NB4 (cell line): ENCODE measurements around the gene CACNA2D3.

Source experiments
- CTCF ChIP-seq: IDR thresholded peaks from one replicate; pipeline ENCODE4 v1.5.1; 2012; ENCODE audit warnings: low read depth, low read length
- POLR2A ChIP-seq: IDR thresholded peaks from 2 replicates; pipeline ENCODE4 v1.6.1; 2011; ENCODE audit warnings: mild to moderate bottlenecking; ENCODE audit not compliant: insufficient read length; ENCODE audit errors: extremely low read depth

DNA sequence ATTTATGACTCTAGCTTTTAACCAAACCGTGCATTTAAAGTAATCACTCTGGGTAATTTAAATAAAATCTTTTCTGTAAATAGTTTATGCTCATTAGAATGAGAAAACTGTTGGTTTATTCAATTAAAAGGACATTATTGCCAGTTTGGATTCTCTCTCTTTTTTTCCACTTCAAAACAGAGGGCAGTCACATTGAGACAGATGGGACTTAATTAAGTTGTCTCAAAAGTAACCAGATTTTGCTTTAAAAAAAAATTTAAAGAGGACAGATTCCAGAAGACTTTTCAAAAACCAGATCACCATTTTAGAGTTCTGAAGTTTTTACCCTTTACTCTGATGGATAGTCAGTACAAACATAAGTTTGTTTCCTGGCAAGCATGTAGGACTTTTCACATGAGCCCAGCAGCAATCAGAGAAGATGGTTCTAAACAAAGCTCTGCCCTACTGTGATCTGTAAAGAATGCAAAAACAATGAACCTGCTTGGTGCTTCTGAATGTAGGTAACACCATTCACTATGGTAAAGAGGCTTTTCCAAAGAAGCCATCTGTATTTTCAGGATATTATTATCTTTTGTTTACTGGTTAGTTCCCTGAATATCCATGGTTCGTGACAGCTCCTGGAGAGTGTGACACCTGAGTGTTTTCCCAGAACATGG, 669.3 kb downstream of the CACNA2D3 start:
- TF ChIP-seq CTCF (no peak), POLR2A (no peak)
